ENCODE results near the gene RAB11B.

GRCh38 chr19:8398311-8398771 is 8.2 kb downstream of the RAB11B start:
- TF ChIP-seq ZNF317 (CRISPR knock-in tag; IDR thresholded peaks at IDR 0.05): no peak
- no peak for TF ChIP-seq ZNF704 (CRISPR knock-in tag; IDR thresholded peaks at IDR 0.05; ENCODE audit: borderline replicate concordance)
- no peak for TF ChIP-seq ZNF17 (CRISPR knock-in tag; IDR thresholded peaks at IDR 0.05)
- TF ChIP-seq HNRNPLL (IDR thresholded peaks at IDR 0.05; ENCODE audit: low read depth, low read length, poor library complexity, severe bottlenecking): no peak
- no peak for TF ChIP-seq HOXA7 (CRISPR knock-in tag; IDR thresholded peaks at IDR 0.05)
- TF ChIP-seq POLR2AphosphoS2 (IDR thresholded peaks at IDR 0.05; ENCODE audit: low read depth, low read length): no peak
- TF ChIP-seq TAF1 (CRISPR knock-in tag; IDR thresholded peaks at IDR 0.05): no peak
- no peak for TF ChIP-seq FOXA1 (IDR thresholded peaks at IDR 0.05)
- TF ChIP-seq FOXA1 (CRISPR knock-in tag; IDR thresholded peaks at IDR 0.05): no peak
- TF ChIP-seq POLR2A (IDR thresholded peaks at IDR 0.05; ENCODE audit: insufficient read depth in 1 of 2, low read depth in 2 of 2, low read length in 2 of 2): no peak
- no peak for TF ChIP-seq ZNF343 (CRISPR knock-in tag; IDR thresholded peaks at IDR 0.05)
- no peak for TF ChIP-seq CEBPG (CRISPR knock-in tag; IDR thresholded peaks at IDR 0.05)
- no peak for TF ChIP-seq TCF7L2 (IDR thresholded peaks at IDR 0.05; ENCODE audit: low read depth, low read length)
- no peak for TF ChIP-seq SNAI1 (CRISPR knock-in tag; IDR thresholded peaks at IDR 0.05; ENCODE audit: borderline replicate concordance)
- no peak for TF ChIP-seq FOSL1 (CRISPR knock-in tag; IDR thresholded peaks at IDR 0.05; ENCODE audit: borderline replicate concordance)
